GM21526 (cell line): Measurements from ENCODE around the gene IFRD1.
"Not testable (repeated sequence)": the region's sequence is repeated elsewhere in the genome, so short reads cannot be mapped to it uniquely, and the experiment has no call there.

Experiments
- ATAC-seq: cut with Tn5 transposase; IDR thresholded peaks from one replicate; pipeline ENCODE4 v1.9.1; 2021; ENCODE audit warnings: moderate library complexity; ENCODE audit not compliant: unreplicated experiment, low FRiP score

IFRD1 gene

GRCh38 chr7:112511451-112512202 is 61.4 kb downstream of the IFRD1 start:
- ATAC-seq: no peak

DNA sequence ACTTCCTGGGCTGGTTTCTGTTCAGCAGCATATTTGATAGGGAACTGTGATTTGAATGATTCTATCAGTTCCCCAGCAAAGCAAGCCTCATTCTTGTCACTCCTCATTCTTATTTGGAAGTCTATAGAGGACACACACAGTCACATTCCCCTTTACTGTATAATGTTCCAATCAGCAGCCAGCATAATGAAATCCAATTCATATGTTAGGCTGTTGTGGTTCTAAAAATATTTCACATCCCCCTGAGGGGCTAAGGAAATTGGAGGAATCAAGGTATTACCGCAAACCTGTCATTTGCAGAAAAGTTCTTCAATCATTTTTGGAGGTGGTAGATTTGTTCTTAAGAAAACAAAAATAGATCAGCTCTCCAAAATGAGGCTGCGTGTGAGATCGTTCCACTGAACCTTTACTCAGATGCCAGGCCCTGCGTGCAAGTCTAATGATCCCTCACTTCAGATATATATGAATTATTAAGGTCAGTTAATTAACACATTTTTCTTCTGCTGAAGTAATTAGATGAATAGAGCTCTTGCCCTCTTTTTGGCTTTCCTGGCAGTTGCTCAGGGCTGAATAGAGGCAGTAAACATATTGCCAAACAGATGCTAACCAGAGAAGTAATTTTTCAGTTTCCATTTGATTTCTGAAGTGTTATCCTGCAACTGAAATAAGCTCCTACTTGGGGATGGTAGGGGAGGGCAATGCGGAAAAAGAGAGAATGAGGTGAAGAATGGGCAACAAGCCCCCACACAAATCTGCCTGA is 62.4 kb downstream of the IFRD1 start:
- ATAC-seq: no peak

GRCh38 chr7:112515989-112516388 is 65.7 kb downstream of the IFRD1 start:
- ATAC-seq: no peak

DNA sequence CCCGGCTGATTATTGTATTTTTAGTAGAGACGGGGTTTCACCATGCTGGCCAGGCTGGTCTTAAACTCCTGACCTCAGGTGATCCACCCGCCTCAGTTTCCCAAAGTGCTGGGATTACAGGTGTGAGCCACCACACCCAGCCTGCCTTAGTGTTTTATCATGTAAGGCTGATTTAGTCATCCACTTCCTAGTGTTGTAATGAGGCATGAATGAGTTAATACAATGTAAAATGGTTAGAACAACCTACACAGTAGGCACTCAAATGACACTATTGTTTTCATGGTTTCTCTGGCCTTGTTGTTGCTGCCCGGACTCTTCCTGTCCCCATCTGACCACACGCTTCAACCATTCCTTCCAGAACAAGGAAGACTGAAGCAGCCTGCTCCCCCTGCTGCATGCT is 66.2 kb downstream of the IFRD1 start:
- ATAC-seq: not testable (repeated sequence)

GRCh38 chr7:112517487-112517886 is 67.2 kb downstream of the IFRD1 start:
- no peak for ATAC-seq

DNA sequence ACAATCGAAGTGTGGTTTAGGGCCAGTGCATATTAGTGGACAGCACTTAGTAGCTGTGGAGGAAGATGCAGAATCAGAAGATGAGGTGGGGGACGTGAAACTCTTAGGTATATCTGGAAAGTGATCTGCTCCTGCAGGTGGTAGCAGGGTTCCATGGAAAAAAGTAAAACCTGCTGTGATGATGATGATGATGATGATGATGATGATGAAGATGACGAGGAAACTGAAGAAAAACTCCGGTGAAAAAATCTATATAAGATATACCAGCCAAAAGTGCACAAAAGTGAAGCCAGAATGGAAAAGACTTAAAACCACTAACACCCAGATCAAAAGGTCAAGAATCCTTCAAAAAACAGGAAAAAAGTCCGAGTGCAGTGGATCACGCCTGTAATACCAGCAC is 70.5 kb downstream of the IFRD1 start:
- no peak for ATAC-seq

GRCh38 chr7:112521942-112522341 is 71.7 kb downstream of the IFRD1 start:
- no peak for ATAC-seq

GRCh38 chr7:112523871-112524270 is 73.6 kb downstream of the IFRD1 start:
- ATAC-seq: no peak
